Cortex of kidney (tissue), 1 donor: ENCODE measurements around the gene FAM25G.
"Not testable (repeated sequence)": the region's sequence is repeated elsewhere in the genome, so short reads cannot be mapped to it uniquely, and the experiment has no call there.

Experiments used
- DNase-seq: peaks from one replicate; lab custom pipeline; 2025; lab: John Stamatoyannopoulos, UW

FAM25G gene

DNA sequence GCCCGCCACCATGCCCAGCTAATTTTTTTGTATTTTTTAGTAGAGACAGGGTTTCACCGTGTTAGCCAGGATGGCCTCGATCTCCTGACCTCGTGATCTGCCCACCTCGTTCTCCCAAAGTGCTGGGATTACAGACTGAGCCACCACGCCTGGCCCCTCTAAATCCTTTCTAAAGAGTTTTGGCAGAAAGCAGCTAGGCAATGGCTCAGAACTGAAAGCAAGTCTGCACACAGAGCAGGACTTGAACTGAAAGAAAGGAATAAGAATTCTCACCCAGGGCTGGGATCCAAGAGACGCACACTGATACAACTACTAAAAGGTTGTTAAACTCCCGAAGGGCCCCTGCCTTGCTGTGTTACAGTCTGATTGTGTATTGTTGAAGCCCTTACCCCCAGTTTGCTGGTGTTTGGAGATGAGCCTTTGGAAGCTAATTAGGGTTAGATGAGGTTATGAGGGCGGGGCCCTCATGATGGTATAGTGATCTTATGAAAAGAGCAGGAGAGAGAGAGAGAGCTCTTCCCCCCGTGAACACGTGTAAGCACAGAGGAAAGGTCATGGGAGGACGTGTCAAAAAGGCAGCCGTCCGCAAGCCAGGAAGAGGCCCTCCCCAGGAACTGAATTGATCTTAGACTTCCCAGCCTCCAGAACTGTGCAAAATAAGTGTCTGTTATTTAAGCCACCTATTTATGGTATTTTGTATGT, 26.1 kb downstream of the FAM25G start:
- not testable (repeated sequence) for DNase-seq

DNA sequence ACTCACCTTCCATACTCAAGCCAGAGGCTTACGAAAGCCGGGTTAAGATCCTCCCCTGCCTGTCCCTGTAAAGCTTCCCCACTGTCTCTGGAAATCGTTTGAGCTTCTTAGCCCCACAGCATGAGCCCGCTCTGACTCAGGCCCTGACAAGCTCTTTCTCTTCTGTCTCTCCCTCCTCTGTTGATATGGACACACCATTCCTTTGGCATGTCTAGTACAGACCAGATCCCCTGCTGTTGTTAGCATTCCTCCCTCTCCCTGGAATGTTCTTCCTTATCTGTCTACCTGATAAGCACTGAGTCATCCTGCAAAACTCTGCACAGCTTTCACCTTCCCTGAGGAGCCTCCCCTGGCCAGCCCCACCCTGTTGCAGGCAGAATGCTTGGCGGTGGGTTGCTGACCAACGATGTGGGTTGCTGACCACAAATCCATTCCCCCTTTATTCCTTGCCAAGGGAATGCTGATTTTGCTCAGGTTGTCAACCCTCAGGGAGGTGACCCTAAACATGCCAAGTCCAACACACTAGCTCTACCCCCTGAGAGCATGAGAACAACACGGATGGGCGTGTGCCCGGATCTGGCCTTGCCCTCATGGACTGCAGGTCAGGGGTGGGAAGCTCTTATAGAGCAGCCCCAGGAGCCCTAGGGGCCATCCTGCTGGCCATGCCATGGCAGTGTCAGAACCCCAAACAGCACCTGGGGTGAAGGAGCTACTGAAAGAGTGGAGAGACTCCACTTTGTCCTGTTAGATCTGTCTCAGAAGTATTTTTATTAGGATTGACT, 28.7 kb downstream of the FAM25G start:
- not testable (repeated sequence) for DNase-seq

DNA sequence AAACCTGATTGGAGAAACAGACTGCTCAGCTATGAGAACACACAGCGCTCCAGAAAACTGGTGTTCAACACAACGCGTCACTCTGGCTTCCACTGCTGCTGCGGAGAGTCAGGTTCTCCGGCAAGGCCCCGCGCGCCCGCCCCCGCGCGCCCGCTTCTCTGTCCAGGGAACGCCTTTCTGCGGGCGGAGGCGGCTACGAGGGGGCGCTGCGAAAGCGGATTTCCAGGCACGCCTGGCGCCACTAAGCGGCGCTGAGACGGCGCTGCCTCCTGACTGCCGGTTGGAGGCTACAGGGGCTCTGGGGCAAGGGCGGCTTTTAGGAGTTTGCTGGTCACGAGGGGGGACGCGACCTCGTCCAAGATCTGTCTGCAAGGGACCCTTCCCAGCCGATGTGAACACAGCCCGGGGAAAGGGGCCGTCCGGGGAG, 30.2 kb downstream of the FAM25G start:
- DNase-seq, result not testable (repeated sequence)

- DNase-seq, result no peak
Observed at GRCh38 chr10:47458466-47459154, 32.9 kb downstream of the FAM25G start.

DNA sequence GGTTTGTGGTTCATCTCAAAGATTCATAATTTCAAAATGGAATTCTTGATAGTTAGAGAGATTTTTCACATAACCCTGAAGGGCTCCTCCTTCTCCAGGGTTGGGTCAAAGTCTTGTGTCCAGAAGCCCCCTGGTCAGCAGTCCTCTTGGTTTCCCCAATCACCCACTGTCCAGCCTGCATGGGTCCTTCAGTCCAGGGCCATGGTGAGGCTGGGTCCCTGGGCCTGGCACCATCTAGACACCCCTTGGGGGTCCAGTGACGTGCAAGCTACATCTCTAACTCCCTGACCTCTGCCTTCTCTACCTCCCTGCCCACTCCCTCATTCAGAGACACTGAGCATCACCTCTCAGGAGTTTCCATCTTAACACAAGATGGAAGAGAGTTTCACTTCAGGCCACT, 33.7 kb downstream of the FAM25G start:
- no peak for DNase-seq

DNA sequence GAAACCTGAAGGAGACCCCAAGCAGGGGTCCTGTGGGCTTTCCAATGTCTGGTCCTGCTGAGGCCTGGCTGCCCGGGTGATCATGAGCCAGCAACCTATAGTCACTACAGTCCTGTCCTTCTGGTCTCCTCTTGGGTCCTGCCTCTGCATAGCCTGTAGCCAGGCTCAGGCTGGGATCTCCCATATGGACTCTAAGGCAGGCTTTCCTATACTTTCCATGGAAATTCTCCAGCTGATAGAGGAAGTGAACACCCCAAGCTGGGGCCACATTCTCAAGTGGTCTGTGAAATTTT, 34.0 kb downstream of the FAM25G start:
- no peak for DNase-seq

DNA sequence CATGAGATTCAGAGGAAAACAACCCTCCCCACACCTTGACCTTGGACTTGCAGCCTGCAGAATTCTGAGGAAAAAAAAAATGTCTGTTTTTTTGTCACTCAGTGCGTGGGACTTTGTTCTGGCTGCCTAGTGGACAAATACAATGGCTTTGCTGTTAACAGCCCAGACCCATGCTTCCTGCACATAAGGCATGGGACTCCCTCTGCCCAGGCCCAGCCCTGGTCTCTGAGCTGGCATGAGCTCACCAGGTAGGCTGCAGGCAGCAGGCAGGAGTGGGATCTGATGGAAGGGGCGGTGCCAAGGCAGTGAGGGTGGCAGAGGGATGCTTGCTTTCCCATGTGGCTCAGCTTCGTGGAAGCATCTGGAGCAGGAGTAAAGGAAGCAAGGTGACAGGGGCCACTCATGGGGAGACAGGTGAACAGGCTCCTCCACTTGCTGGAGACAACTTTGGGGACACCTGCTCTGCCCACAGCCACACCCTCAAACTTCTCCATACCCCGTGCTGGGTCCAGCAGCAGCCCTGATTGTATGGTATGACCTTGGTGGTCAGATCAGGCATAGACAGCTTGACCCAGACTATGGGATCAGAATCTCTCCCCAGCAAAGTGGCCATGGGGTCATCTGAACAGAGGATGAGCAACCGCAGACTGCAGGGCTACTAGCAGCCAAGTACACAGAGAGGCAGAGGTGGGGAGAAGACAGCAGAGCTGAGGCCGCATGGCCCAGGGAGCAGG, 34.5 kb downstream of the FAM25G start:
- DNase-seq, result no peak

DNA sequence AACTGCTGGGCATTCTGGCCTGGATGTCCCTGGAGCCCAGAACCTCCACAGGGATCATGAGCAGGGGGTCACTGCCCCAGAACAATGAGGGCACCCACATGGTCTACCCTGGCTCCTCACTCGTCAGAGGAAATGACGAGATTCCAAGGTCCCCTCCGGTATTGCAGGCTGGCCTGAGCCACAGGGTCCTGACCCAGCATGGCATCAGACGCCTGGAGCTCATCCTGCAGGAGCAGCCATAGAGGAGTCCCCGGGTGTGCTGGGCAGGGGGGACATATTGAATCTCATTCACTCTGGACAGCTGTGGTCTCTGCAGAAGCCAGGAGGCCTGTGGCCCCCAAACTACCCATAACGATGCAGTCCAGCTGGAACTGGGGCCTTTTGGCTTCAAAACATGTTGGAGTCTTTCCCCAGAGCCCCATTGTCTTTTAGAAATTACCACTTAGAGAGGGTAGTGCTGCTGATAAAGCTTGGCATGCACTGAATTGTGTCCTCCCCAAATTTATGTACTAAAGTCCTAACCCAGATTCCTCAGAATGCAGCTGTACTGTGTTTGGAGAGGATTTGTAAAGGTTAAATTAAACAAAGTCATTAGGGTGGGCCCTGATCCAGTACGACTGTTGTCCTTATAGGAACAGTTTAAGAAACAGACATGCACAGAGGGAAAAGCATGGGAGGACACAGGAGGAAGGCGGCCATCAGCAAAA, 35.3 kb downstream of the FAM25G start:
- DNase-seq, result no peak

GRCh38 chr10:47455350-47456078, 36.0 kb downstream of the FAM25G start:
- DNase-seq, result not testable (repeated sequence)

GRCh38 chr10:47454780-47455058, 36.8 kb downstream of the FAM25G start:
- DNase-seq, result no peak

DNA sequence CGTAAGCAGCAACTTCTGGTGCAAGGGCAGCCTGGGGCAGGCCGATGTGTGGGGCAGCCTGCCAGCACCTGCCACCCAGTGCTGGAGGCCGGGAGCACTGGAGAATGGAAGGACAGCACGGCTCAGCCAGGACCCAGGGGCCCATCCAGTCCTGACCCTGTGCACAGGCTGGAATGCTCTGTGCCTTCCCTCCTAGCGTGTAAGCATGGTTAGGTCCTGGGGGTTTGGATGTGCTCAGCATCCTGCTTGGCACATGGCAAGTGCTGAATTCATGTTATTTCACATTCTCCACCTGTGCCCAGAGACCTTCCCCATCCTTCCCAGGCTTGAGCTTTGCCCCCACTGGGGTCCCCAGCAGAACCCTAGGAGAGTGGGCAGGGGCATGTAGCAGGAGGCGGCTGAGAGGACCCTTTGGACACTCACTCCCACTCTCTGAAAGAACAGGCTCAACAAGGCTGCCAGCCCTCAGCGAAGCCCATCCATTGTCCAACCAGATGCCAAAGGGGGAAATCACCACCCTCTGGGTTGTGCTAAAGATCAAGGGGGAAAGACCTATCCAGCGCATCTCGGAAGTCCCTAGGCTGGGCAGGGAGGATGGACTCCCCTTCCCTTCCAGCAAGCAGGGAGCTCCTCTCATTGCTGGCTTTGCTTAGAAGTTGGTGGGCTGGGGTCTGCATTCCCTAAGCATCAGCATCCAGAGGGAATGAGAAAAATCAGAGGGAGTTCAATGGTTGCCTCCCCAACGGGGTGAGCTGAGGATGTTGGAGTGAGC, 37.3 kb downstream of the FAM25G start:
- DNase-seq, result no peak

- DNase-seq, result no peak
Observed at GRCh38 chr10:47453141-47454007, 38.1 kb downstream of the FAM25G start.

- no peak for DNase-seq
Observed at GRCh38 chr10:47452495-47453140, 38.9 kb downstream of the FAM25G start.

GRCh38 chr10:47451998-47452494, 39.5 kb downstream of the FAM25G start:
- no peak for DNase-seq

- no peak for DNase-seq
Observed at GRCh38 chr10:47451273-47451997, 40.1 kb downstream of the FAM25G start.

DNA sequence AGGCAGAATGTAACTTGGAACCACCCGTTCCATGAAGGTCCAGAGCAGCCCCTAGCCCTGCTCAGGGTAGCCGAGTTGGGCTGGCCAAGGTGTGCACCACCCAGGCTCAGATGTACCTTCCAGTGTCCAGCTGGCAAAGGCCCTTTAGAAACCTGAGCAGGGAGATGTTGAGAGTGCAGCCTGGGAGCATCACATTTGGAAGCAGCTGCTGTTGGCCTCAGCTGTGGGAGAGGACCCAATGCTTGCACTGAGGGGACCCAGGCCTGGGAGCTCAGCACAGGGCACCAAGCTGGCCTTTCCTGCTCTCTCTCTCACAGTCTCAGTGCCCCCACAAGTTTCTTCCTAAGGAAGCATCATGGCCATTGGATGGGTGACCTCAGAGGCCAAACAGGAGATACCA, 41.1 kb downstream of the FAM25G start:
- DNase-seq, result no peak

- DNase-seq, result no peak
Observed at GRCh38 chr10:47449979-47450378, 41.5 kb downstream of the FAM25G start.
